HFF-Myc (cell line): ENCODE measurements around the gene GIMAP8.
A peak's percentile ranks its signal among the peaks of the same experiment; 100 is the strongest.

ENCODE experiments used
- DNase-seq: peaks from one replicate; pipeline ENCODE4 v3.0.0-alpha.2; 2011; ENCODE audit warnings: low read depth; ENCODE audit errors: extremely low read depth
- H3K4me3 ChIP-seq: replicated peaks from 2 replicates; pipeline ENCODE4 v1.5.1; 2011; ENCODE audit warnings: low read depth, mild to moderate bottlenecking, control low read depth, low read length
- TF ChIP-seq, protein P1 (sequence below): IDR thresholded peaks from 2 replicates; pipeline ENCODE4 v1.5.1; 2012; ENCODE audit warnings: mild to moderate bottlenecking, low read depth, low read length, control low read depth; ENCODE audit errors: missing control alignments

The GIMAP8 gene

DNA sequence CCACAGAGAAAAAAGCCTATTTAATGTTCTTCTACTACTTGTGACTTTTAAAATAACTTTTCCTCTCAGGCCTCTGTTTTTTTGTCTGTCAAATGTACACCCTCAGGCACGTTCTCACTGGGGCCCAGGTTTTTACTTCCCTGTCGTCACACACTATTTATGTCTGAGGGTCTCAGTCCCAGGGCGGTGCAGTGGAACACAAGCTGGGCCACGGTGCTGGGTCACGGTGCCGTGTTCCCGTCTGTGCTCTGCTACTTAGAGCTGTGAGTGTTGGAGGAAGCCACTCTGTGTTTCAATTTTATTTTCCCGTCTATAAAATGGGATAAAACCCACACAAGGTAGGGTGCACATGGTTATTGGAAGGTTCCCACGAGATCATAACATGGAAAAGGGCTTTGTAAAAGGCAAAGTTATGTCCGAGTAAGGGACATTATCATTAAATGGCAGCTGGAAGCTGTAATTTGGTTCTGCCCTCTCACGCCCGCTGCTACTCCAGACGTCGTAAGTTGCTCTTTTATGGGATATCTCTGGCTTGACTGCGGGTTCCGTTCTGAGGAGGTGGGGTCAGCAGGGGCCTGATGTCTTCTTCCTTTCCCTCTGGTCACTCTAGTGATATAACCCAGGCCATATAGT lies 46.1 kb upstream of the GIMAP8 start:
- peak overlapping the region; percentile 58 for H3K4me3 ChIP-seq
- DNase-seq, result no peak
- TF ChIP-seq, protein P1, sequence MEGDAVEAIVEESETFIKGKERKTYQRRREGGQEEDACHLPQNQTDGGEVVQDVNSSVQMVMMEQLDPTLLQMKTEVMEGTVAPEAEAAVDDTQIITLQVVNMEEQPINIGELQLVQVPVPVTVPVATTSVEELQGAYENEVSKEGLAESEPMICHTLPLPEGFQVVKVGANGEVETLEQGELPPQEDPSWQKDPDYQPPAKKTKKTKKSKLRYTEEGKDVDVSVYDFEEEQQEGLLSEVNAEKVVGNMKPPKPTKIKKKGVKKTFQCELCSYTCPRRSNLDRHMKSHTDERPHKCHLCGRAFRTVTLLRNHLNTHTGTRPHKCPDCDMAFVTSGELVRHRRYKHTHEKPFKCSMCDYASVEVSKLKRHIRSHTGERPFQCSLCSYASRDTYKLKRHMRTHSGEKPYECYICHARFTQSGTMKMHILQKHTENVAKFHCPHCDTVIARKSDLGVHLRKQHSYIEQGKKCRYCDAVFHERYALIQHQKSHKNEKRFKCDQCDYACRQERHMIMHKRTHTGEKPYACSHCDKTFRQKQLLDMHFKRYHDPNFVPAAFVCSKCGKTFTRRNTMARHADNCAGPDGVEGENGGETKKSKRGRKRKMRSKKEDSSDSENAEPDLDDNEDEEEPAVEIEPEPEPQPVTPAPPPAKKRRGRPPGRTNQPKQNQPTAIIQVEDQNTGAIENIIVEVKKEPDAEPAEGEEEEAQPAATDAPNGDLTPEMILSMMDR, result no peak

DNA sequence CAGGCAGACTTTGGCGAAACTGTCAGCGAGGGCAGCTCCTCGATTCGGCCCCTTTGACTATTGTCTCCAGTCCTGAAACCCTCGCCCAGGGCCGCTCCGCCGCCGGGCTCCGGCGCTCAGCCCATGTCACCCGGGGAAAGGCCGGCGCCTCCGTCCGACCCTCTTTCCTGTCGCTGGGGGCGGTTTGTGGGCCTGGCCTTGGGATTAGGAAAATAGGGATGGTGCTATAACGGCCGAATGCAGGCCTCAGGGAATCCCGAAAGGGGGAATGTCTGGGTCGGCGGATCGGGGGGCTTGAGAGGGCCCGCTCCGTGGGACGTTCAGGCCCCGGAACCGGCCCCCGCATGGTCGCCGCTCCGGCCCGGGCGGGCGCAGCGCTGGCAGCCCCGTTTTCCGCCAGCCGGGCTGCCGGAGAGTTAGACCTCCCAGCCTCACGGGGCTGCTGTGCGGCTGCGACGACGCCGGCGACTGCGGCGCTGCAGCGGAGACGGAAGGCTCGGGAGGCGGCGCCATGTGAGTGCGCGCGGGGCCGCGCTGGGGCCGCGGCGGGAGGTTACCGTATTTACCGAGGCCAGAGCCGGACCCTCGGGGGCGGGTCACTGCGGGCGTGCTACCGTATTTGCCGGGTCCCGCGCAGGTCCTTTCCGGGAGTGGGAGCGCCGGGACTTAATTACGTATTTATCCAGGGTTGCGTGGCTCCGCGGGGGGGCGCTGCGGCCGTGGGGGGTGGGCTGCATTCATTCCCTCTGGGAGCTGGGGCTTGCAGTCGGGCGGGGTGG lies 45.4 kb upstream of the GIMAP8 start:
- DNase-seq, result peak; percentile 55
- TF ChIP-seq, protein P1, result peak; percentile 11
- H3K4me3 ChIP-seq, result peak overlapping the region; percentile 58

DNA sequence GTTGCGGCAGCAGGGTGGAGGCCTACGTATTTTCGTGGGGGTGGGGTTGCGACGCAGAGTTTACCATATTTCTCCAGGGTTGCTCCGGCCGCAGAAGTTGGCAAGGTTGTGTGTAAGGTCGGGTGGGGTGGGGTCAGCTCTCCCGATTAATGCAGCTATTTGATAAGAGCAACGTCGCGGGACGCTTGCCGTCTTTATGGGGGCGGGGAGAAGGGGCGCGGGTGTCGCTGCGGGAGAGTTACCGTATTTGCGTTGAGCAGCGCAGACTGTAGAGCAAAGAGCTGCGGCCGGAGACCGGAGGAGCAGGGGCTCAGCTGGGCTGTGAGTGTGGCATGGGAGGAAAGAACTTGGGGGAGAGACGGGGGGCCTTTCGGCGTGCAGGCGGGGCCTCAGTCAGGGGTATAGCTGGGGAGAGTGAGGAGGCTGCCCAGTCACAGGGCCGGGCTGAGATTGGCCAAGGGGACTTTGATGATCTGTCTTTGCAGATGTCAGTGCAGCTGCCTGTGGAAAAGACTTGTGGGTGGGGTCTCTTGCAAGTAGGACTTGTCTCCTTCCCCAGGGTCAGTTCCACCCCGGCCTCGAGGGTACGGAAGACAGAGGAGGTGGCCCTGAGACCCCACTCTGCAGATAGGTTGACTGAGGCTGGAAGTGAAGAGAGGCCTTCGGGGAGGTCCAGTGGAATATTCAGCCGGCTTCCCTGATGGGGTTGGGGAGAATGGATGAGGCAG lies 44.7 kb upstream of the GIMAP8 start:
- H3K4me3 ChIP-seq, result peak overlapping the region; percentile 58
- no peak for DNase-seq
- TF ChIP-seq, protein P1, result no peak

DNA sequence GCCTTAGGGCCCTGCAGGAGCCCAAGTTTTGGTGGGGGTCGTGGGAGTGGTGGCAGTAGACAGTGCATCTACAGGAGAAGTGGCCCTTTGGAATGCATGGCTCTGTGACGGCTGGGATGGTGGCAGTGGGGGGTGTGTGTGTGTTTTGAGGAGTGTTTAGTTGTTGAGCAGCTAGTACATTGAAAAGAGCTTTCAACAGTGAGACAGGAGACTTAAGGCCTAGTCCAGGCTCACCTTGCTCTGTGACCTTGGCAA lies 44.2 kb upstream of the GIMAP8 start:
- TF ChIP-seq, protein P1, result no peak
- no peak for DNase-seq
- peak overlapping the region; percentile 58 for H3K4me3 ChIP-seq

DNA sequence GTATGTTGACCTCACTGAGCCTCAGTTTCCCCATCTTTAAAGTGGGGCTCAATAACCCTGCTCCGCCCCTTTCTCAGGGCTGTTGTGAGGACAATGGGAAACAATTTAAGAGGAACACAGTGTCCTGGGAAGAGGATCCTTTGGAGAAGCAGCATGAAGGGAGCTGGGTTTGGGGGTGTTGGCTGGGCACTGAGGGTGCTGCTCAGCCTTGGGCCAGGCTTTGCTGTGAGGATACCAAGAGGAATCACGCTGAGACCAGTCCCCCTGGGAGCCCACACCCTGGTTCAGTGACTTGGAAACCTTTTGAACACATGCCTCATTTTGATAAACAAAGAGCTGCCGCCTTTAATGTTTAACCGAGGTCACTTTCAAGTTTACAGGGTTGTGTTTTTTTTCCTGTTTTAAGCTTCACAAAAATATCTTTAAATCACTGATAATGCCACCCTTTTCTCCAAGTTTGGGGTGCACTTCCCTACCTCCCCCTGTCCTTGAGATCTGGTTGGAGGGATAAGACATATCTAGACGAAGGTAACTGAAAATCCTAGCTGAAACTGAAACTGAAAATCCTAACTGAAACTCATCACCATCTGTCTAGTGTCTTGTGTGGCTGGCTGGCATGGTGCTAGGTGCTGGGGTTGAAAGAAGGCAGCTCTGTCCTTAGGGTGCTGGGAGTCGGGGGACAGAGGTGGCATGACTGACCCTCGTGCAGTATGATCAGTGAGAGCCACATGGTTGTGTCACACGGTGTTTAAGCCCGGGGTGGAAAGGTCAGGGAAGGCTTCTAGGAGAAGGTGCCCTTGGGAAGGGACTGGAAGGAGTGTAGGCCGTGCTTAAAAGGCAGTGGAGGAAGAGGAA lies 43.6 kb upstream of the GIMAP8 start:
- peak overlapping the region; percentile 58 for H3K4me3 ChIP-seq
- no peak for DNase-seq
- TF ChIP-seq, protein P1, result no peak

DNA sequence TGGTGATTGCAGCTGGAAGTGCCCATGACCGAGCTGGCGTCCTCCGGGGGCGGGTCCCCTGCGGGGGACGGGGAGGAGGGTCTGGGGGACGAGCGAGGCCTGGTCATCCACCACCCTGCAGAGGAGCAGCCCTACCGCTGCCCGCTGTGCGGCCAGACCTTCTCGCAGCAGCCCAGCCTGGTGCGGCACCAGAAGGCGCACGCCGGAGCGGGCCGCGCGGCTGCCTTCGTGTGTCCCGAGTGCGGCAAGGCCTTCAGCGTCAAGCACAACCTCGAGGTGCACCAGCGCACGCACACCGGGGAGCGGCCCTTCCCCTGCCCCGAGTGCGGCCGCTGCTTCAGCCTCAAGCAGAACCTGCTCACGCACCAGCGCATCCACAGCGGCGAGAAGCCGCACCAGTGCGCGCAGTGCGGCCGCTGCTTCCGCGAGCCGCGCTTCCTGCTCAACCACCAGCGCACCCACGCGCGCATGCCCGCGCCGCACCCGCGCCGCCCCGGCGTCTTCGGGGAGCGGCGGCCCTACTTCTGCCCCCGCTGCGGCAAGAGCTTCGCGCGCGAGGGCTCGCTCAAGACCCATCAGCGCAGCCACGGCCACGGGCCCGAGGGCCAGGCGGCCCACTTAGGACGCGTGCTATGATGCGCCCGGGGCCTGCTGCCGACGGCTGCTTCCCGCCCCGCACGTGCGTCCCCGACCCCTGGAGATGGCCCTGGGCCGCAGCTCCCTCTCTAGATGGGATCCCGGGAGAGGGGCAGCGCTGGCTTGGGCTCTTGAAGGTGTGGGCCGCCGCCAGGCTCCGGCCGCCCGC lies 42.6 kb upstream of the GIMAP8 start:
- TF ChIP-seq, protein P1, result no peak
- no peak for DNase-seq
- no peak overlapping the region for H3K4me3 ChIP-seq
